KOPT-K1 (cell line): ENCODE measurements around the gene SREBF1.
A peak's percentile ranks its signal among the peaks of the same experiment; 100 is the strongest.

Experiments used
- H3K27ac ChIP-seq: fragments of 200-600 bp; sonication (generic); 2 replicates; pipeline ENCODE4 v1.5.1; 2016; ENCODE audit warnings: antibody characterized with exemption, mild to moderate bottlenecking, low read depth, low read length; ENCODE audit not compliant: poor library complexity, severe bottlenecking
- H3K36me3 ChIP-seq: fragments of 200-600 bp; sonication (generic); 2 replicates; pipeline ENCODE4 v1.5.1; 2017; ENCODE audit warnings: antibody characterized with exemption, mild to moderate bottlenecking, low read length, moderate library complexity; ENCODE audit not compliant: insufficient read depth
- H3K9me3 ChIP-seq: fragments of 200-600 bp; sonication (generic); 2 replicates; pipeline ENCODE4 v1.5.1; 2017; ENCODE audit warnings: antibody characterized with exemption, low read length, mild to moderate bottlenecking; ENCODE audit not compliant: insufficient read depth, poor library complexity, severe bottlenecking

SREBF1 gene

GRCh38 chr17:17836818-17837379, at the start of gene SREBF1:
Gene SREBF1 (minus strand): TSS chr17:17836986. CDS start chr17:17836817, 169 bp downstream.
- H3K27ac ChIP-seq, result peak within 1 kb of the TSS; percentile 99
- H3K36me3 ChIP-seq, result peaks cover 18% of the 10 kb centered on the region

GRCh38 chr17:17886226-17886625, 49.4 kb upstream of the SREBF1 start:
- Histone ChIP-seq H3K9me3 (no peaks in the 10 kb centered on the region), H3K36me3 (no peaks in the 10 kb centered on the region), H3K27ac (no peak overlapping the region)

More at GRCh38 chr17:17836818-17837379, at the start of gene SREBF1:
- no peaks in the 10 kb centered on the region for H3K9me3 ChIP-seq

GRCh38 chr17:17884391-17885357, 47.9 kb upstream of the SREBF1 start:
- Histone ChIP-seq H3K9me3 (no peaks in the 10 kb centered on the region), H3K36me3 (no peaks in the 10 kb centered on the region), H3K27ac (no peak overlapping the region)

- peaks cover 4% of the 10 kb centered on the region; the same call in 1 of the 2 replicates for H3K36me3 ChIP-seq
- no peak overlapping the region for H3K27ac ChIP-seq
- no peaks in the 10 kb centered on the region for H3K9me3 ChIP-seq
Observed at GRCh38 chr17:17883801-17884200, 47.0 kb upstream of the SREBF1 start.

- peaks cover 8% of the 10 kb centered on the region; the same call in 1 of the 2 replicates for H3K36me3 ChIP-seq
- no peak overlapping the region for H3K27ac ChIP-seq
- H3K9me3 ChIP-seq, result no peaks in the 10 kb centered on the region
Observed at GRCh38 chr17:17882082-17882581, 45.3 kb upstream of the SREBF1 start.

GRCh38 chr17:17880577-17881196, 43.9 kb upstream of the SREBF1 start:
- H3K9me3 ChIP-seq, result no peaks in the 10 kb centered on the region
- H3K27ac ChIP-seq, result no peak overlapping the region
- H3K36me3 ChIP-seq, result peaks cover 8% of the 10 kb centered on the region; the same call in 1 of the 2 replicates

GRCh38 chr17:17877529-17878358, 41.0 kb upstream of the SREBF1 start:
- Histone ChIP-seq H3K36me3 (peaks cover 8% of the 10 kb centered on the region; the same call in 1 of the 2 replicates), H3K9me3 (no peaks in the 10 kb centered on the region), H3K27ac (no peak overlapping the region)

GRCh38 chr17:17876959-17877528, 40.3 kb upstream of the SREBF1 start:
- H3K9me3 ChIP-seq, result no peaks in the 10 kb centered on the region
- no peak overlapping the region for H3K27ac ChIP-seq
- peaks cover 8% of the 10 kb centered on the region; the same call in 1 of the 2 replicates for H3K36me3 ChIP-seq

- H3K27ac ChIP-seq, result no peak overlapping the region
- H3K9me3 ChIP-seq, result no peaks in the 10 kb centered on the region
- H3K36me3 ChIP-seq, result peaks cover 8% of the 10 kb centered on the region; the same call in 1 of the 2 replicates
Observed at GRCh38 chr17:17874478-17874877, 37.7 kb upstream of the SREBF1 start.

GRCh38 chr17:17873450-17873991, 36.7 kb upstream of the SREBF1 start:
- Histone ChIP-seq H3K27ac (no peak overlapping the region), H3K36me3 (peaks cover 1% of the 10 kb centered on the region; the same call in 1 of the 2 replicates), H3K9me3 (no peaks in the 10 kb centered on the region)

GRCh38 chr17:17872547-17873345, 36.0 kb upstream of the SREBF1 start:
- H3K9me3 ChIP-seq, result no peaks in the 10 kb centered on the region
- H3K36me3 ChIP-seq, result no peaks in the 10 kb centered on the region
- H3K27ac ChIP-seq, result no peak overlapping the region

- Histone ChIP-seq H3K27ac (no peak overlapping the region), H3K9me3 (no peaks in the 10 kb centered on the region), H3K36me3 (no peaks in the 10 kb centered on the region)
Observed at GRCh38 chr17:17871913-17872312, 35.1 kb upstream of the SREBF1 start.

- Histone ChIP-seq H3K27ac (no peak overlapping the region), H3K9me3 (no peaks in the 10 kb centered on the region)
Observed at GRCh38 chr17:17870247-17870646, 33.5 kb upstream of the SREBF1 start.

More at GRCh38 chr17:17870247-17870646, 33.5 kb upstream of the SREBF1 start:
- no peaks in the 10 kb centered on the region for H3K36me3 ChIP-seq
